ENCODE data around the gene PNPLA1. TPM values are rescaled to one million over a fixed set of nuclear protein-coding genes. Genes with fewer than 3 reads are reported as not detected.

PNPLA1 gene, protein sequence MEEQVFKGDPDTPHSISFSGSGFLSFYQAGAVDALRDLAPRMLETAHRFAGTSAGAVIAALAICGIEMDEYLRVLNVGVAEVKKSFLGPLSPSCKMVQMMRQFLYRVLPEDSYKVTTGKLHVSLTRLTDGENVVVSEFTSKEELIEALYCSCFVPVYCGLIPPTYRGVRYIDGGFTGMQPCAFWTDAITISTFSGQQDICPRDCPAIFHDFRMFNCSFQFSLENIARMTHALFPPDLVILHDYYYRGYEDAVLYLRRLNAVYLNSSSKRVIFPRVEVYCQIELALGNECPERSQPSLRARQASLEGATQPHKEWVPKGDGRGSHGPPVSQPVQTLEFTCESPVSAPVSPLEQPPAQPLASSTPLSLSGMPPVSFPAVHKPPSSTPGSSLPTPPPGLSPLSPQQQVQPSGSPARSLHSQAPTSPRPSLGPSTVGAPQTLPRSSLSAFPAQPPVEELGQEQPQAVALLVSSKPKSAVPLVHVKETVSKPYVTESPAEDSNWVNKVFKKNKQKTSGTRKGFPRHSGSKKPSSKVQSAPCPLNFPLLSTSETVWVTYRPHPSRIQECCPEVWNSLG
- not detected for total RNA-seq

DNA sequence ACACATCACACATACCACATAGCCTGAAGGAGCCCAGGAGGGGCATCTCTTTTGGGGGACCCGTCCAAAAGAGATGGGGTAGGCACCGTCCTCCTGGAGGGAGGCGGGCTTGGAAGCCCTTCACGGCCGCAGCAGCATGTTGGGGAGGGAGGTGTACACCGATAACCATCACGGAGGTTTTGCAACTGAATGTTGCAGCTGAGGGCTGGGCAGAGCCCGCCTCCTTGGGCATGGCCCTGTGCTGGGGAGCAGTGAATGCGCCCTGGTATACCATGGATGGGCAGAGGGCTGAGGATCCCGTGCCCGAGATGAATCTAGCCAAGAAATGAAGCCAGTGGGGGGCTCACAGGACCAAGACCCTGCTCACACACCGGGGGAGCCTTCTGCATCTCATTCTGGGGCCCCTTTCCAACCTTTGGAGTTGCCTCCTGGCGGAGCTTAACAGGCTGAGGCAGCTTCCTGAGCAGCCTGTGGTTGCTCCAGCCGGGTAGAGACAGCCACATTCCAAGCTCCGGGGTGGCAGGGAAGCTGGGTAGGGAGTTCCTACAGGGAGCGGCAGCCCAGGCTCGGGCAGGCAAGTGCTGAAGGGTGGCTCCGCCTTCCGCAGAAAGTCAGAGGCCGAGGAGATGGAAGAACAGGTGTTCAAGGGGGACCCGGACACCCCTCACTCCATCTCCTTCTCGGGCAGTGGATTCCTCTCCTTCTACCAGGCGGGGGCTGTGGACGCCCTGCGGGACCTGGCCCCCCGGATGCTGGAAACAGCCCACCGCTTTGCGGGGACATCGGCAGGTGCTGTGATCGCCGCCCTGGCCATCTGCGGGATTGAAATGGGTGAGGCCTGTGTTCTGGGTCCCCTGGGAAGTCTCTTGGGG, at the start of gene PNPLA1:
Gene PNPLA1, plus strand, starts transcription at position 227 of the 872 bp plus-strand sequence. Its CDS starts 400 bp downstream, at position 627.

DNA sequence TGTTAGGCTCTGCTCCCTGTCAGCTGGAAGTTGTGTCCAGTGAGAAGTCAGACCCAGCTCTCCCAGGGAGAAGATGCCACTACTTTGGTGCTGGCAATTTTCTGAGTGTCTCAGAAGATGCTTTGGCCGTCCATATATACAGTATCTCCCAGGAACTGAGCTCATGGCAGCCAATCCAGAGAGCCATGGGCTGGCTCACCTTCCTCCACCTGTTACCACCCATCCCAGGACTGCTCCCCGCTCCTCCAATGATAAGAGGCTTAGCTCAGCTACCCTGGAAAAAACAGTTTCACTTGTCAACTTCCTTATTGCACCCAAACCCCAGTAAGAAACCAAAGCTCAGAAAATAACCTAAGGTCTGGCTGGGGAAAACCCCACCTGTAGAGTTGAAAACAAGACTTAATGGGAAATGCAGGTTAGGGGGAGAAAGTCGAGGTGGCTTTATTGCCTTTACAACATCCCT, 67.0 kb downstream of the PNPLA1 start, which contains the start of gene BNIP5:
Gene BNIP5, minus strand, starts transcription at position 110 of the 463 bp plus-strand sequence. CDS start 6,198 bp downstream, outside the sequence.

Other genes starting within 250 kb of the PNPLA1 start
- 9.0 TPM for gene SLC26A8, start 245.4 kb upstream of the PNPLA1 start, total RNA-seq
- 39.4 TPM for gene MAPK14, start 242.3 kb upstream of the PNPLA1 start, total RNA-seq
- gene MAPK13, start 139.5 kb upstream of the PNPLA1 start, total RNA-seq = 3.9 TPM
- gene BRPF3, start 73.3 kb upstream of the PNPLA1 start, total RNA-seq = 20.8 TPM
- not detected for gene BNIP5, start 66.8 kb downstream of the PNPLA1 start, total RNA-seq
- not detected for gene ETV7, start 117.6 kb downstream of the PNPLA1 start, total RNA-seq
- gene PXT1, start 172.8 kb downstream of the PNPLA1 start, total RNA-seq = not detected
- 60.9 TPM for gene KCTD20, start 172.9 kb downstream of the PNPLA1 start, total RNA-seq

All from diencephalon (tissue), 1 donor.